Measurements from ENCODE around the gene SDHAF3.
"Not testable (repeated sequence)": the region's sequence is repeated elsewhere in the genome, so short reads cannot be mapped to it uniquely, and the experiment has no call there.

Gene SDHAF3

DNA sequence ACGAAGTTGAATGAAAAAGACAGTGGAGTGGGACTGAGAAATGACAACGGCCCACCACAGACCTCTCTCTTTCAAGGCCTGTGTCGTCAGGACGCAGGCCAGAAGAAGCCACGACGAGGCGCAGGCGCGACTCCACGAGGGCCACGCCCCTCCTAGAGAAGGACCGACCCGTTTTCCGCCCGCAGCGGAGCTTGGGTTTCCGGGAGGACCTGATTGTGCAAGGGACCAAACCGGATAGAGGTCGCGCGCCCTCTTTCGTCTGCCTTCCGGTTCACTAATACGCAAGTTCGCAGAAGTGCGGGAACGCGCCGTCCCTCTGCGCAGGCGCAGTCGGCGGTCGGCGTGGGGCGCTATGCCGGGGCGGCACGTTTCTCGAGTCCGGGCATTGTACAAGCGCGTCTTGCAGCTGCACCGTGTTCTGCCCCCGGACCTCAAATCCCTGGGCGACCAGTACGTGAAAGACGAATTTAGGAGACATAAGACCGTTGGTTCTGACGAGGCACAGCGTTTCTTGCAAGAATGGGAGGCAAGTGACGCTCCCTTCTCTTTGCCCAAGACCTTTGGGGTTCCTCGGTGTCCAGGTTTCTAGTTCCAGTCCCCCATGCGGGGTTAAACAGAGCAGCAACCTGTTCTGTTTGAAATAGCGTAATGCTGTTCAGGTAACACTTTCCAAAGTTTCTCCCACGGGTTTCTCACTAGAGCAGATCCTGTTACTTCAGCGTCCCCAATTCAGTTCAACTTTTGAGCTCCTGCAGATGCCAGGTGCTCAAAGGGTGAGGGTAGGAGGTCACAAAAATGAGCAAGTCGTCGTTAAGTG lies at the start of gene SDHAF3:
SDHAF3 (plus strand) TSS at position 327 of the 817 bp plus-strand sequence; CDS start at position 353, 26 bp downstream.
- in situ Hi-C loops (cut with HindIII; ENCODE audit: low sequenced_read_pairs) = no loop called here

DNA sequence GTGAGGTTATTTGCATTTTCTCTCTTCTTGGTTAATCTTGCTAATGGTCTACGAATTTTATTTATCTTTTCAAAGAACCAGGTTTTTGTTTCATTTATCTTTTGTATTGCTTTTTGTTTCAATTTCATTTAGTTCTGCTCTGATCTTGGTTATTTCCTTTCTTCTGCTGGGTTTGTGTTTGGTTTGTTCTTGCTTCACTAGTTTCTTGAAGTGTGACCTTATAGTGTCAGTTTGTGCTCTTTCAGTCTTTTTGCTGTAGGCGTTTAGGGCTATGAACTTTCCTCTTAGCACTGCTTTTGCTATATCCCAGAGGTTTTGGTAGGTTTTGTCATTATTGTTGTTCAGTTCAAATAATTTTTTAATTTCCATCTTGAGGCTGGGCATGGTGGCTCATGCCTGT lies 45.5 kb upstream of the SDHAF3 start:
- in situ Hi-C loops (cut with HindIII; ENCODE audit: low sequenced_read_pairs) = not testable (repeated sequence)

DNA sequence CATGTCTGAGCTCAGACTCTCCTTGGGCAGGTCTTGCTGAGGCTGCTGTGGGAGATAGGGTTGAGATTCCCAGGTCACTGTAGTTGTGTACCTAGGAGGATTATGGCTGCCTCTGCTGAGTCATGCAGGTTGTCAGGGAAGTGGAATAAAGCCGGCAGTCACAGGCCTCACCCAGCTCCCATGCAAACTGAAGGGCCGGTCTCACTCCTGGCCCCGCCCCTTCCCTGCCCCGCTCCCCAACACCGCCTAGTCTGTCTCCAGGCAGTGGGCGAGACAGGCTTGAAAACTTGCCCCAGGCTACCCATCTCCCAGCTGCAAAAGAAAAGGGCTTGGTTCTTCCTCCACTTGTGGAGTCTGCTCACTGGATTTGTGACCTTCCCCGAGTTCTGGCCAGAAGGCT lies 41.6 kb upstream of the SDHAF3 start:
- in situ Hi-C loops (cut with HindIII; ENCODE audit: low sequenced_read_pairs) = no loop called here

DNA sequence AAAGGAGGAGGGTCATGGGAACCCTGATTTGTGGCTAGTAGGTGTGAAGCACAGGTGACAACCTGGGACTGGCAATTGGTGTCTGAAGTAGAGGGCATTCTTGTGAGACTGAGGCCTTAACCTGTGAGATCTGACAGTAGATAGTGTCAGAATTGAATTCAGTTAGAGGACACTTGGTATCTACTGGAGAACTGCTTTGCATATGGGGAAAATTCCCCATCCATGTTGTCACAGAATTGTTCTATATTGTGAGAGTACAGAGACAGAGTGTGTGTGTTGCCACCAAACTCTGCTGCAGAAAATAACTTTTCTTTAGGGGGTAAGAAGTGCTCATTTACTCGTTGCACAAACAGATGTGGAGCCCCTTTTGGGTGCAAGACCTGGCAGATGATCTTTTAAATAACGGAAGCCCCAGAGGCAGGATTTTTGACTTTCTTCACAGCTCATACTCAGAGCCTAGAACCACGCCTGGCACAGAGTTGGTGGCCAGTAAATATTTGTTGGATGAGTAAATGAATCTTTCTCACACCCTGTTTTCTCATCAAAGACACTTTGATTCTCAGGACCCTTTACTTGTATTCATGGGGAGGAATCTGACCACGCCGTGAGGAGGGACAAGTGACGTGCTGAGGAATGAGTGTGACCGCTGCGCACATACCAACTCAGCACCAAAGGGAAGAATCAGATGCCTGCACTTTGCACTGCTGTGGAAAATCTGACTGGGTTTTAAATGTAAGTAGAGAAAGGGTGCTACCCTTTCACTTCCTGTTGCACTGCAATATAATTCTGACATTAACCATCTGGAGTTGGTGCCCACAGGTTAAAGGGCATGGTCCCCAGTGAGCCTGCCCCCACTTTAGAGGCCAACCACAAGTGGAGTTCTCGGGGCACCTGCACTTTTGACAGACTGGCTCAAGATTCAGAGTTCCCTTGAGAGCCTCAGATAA lies 39.2 kb upstream of the SDHAF3 start:
- in situ Hi-C loops (cut with HindIII; ENCODE audit: low sequenced_read_pairs) = no loop called here

DNA sequence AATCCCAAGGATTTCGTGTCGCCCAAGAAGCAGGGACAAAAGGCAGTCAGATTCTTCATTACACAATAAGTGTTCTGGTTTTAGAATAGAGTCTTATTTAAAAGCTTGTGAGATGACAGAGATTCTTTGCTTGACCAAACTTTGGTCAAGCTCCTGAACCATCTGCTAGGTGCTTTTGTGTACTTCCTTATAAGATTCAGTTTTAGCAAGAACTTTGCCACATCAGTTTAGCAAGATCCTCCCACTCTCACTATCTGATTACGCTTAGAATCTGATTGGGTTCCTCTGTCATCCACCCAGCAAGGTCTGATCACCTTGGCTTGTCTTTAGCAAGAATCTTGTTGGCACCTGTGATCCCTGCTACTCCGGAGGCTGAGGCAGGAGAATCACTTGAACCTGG lies 38.2 kb upstream of the SDHAF3 start:
- in situ Hi-C loops (cut with HindIII; ENCODE audit: low sequenced_read_pairs) = no loop called here

DNA sequence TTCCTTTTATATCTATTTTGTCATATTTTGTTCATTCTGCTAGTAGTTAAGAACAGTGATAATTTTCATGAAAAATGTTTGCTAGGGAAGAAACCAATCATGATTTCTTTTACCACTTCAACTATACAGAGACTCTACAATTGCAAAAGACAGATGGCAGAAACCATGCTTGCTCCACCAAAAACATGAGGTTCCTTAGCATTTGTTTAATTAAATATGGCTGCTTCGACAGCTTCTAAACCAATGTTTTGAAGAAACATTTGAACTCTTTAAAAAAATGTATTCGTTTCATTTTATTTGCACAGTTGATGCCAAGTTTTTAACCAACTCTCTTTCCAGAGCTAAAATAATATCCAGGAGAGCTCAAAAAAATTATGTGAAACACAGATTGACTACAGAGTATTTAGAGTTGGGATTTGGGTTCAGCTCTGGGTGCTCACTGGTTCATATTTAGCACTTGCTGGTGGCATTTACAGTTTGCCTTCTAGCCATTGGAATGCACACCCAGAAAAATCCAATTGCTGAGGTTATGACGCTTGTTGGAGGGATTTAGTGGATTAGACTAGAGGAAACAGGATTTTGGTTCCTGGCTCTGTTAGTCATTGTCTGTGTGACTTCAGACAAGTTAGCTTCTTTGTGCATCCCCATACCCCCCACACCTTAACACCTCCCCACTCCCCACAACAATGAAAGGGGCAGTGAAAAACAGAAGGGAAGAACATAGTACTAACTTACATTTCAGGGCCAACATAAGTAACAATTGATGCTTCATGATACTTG lies 35.8 kb upstream of the SDHAF3 start:
- in situ Hi-C loops (cut with HindIII; ENCODE audit: low sequenced_read_pairs) = no loop called here

DNA sequence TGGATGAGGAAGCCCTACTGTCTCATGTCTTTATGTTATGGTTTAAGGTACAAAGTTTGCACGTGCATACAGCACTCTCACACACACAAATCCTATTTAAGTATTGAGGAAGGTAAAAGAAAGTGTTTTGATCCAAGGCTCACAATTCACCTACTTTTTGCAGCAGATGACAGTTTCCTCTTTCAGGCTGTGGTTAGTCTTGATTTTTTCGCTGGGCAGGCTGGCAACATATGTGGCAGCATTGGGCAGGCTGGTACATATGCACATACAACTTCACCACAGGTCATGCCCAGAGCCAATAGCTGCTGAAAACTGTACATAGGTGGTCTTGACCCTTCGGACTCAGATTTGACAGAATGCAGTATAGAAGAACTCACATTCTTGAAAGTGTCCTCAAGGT lies 29.1 kb upstream of the SDHAF3 start:
- in situ Hi-C loops (cut with HindIII; ENCODE audit: low sequenced_read_pairs) = no loop called here

DNA sequence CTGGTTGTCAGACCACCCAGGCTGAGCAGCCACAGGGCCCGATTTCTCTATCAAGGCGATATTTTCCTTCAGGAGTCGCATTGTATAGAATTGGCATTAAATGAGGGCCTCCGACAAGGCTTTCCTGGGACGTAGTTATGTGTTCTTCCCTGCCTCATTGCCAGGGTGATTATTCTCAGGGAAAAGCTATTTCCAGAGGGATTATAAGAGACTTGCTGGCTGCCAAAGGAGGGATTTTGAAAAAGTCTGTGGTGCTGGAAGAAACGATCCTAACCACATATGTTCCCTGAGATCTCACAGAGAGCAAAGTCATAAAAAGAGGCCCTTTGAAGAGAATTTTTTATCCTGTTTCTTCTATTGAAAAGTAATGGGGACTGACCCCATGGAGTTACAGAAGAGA lies 27.7 kb upstream of the SDHAF3 start:
- in situ Hi-C loops (cut with HindIII; ENCODE audit: low sequenced_read_pairs) = no loop called here

DNA sequence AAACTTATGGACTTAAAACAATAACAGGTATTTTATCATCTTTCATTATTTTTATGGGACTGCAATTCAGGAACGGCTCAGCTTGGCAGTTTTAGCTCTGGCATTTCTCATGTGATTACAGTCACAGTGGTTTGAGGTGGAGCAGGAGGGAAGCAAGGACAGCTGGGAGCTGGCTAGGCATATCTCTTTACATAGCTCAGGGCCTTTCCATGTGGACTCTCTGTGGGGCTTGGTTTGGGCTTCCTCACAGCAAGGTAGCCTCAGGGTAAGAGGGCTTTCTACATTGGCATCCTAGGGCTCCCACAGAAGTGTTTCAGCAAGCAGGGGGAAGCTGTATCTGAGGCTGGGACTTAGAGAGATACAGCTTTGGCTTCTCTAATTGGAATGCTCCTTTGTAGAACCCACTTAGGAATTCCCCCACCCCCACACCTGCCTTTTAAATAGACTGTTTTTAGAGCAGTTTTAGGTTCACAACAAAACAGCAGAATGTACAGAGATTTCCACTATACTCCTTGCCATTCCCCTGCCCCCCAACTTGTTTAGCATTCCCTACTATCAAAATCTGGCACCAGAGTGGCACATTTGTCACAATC lies 26.6 kb upstream of the SDHAF3 start:
- in situ Hi-C loops (cut with HindIII; ENCODE audit: low sequenced_read_pairs) = no loop called here

DNA sequence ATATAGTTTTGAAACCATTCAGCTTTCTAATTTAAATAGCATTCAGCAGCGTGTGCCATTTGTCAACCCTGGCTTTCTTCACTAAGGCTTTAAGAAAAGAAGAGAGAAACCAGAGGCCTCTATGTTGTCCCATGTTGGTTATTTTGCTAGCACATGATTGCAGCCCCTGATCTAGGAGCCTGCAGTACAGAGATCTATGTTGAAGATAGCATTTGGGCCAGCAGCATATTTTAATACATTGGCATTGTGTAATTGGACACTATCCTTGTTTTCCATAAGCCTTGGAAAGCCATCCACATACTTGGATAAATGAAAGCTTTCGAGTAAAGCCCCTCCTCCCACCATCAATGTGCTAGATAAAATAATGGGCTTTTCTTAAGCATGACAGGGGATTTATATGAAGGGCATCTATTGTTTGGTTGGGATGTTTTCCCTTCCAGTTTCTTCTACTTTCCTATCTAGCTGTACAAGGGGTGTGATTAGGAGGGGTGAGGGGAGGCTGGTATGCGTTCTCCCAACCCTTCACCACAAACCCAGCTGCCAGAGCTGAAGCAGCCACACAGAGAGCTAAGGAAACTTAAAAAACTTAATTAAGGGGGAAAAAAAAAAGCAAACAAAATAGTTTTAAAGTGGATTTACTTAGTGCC lies 23.1 kb upstream of the SDHAF3 start:
- in situ Hi-C loops (cut with HindIII; ENCODE audit: low sequenced_read_pairs) = no loop called here

DNA sequence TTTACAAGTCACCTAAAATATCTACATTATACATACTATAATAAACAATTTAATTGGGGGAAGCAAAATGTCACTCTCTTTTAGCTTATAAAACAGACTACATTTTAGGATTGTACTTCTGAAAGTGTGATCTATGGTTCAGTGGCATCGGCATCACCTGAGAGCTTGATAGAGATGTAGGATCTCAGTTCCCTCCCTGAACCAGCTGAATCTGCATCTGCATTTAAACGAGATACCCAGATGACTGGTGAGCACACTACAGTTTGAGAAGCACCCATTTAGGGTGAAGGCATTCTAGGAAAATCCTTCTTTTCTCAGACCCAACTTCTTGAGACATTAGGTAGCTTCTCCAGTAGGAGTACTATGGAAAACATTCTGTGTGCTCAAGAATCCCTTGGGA lies 21.5 kb upstream of the SDHAF3 start:
- in situ Hi-C loops (cut with HindIII; ENCODE audit: low sequenced_read_pairs) = no loop called here

DNA sequence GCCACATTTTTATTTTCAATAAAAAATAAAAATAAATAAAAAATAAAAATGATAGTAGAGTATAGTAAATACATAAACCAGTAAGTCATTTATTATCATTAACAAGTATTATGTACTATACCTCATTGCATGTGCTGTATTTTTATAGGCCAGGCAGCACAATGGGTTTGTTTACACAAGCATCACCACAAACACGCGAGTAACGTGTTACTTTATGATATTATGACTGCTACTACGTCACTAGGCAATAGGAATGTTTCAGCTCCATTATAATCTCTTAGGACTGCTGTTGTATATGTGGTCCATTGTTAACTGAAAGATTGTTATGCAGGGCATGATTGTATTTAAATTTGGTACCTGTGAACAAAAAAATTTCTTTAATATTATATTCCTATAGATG lies 20.8 kb upstream of the SDHAF3 start:
- in situ Hi-C loops (cut with HindIII; ENCODE audit: low sequenced_read_pairs) = no loop called here

DNA sequence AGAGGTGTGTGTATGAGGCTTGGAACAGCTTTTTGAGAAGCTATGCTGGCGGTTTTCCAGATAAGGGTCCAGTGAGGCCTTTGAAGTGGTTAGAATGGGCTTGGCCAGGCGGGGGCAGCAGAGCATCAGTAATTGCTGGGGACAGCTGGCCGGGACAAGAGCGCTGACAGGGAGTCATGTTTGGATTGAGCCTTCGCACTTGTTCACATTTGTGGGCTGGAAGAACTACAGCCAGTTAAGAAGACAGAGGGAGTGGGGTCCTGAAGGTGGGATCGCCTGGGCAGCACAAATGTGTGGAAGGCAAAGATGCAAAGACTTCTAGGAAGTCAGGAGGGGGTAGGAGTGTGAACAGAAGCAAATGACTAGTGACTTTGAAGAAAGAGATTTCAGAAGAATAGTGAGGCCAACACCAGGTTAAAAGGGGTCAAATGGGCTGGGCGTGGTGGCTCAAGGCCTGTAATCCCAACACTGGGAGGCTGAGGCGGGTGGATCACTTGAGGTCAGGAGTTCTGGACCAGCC lies 12.7 kb upstream of the SDHAF3 start:
- in situ Hi-C loops (cut with HindIII; ENCODE audit: low sequenced_read_pairs) = no loop called here

DNA sequence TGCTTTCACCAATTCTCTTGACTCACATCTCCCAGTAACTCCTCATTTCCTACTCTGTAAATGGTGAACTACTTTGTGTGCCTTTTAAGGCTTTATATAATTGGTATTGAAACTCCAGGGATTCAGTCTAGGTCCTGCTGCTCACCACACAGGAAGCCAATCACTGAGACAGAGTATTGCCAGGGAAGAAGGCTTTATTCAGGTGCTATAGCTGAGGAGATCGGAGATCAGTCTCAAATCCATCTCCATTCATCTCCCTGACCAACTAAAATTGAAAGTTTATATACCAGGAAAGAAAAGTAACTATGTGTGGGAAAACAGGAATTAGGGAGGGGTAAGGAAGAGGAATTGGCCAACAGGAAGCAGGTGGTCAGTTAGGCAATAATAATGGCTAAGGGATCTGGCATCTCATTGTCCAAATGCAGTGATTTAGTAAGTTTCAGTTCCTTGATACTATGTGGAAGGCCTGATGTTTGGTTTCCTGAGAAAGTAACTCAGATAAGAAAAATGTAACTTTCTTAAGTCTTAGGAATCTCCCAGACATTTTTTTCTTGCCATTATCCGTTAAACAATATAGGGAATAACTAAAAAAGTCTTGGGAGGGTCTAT lies 10.2 kb upstream of the SDHAF3 start:
- in situ Hi-C loops (cut with HindIII; ENCODE audit: low sequenced_read_pairs) = no loop called here

DNA sequence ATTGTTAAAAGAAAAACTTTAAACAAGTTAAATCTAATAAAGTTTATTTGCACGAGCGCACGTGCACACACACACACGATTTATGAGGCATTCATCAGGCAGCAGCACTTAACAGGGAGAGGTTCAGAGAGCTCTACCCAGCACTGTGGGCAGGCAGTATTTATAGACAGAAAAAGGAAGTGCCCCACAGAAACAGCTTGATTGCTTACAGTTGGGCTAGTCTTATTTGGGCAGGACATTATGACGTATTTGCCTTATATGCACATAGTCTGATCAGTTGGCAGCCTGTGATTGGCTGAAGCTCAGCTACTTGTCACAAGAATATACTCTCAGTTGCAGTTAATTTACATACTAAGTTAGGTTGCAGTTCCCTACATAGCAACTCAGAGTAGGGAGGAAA lies 1.2 kb upstream of the SDHAF3 start:
- in situ Hi-C loops (cut with HindIII; ENCODE audit: low sequenced_read_pairs) = no loop called here

DNA sequence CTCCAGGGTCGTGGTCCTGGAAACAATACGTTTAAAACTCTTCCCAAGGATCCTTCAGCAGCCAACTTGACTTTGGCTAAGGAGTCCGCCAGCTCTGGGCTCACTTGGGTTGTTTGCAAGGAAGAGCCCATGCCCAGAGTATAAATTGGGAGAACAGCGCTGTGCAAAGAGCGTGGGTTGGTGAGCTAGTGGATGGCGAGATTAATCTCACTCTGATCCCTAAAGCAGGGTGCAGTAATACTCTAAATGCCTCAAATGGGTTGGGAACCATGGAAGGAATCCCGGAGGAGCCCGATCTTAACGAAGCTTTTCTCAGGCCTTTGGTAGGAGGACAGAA lies 495 bp upstream of the SDHAF3 start:
- in situ Hi-C loops (cut with HindIII; ENCODE audit: low sequenced_read_pairs) = no loop called here

DNA sequence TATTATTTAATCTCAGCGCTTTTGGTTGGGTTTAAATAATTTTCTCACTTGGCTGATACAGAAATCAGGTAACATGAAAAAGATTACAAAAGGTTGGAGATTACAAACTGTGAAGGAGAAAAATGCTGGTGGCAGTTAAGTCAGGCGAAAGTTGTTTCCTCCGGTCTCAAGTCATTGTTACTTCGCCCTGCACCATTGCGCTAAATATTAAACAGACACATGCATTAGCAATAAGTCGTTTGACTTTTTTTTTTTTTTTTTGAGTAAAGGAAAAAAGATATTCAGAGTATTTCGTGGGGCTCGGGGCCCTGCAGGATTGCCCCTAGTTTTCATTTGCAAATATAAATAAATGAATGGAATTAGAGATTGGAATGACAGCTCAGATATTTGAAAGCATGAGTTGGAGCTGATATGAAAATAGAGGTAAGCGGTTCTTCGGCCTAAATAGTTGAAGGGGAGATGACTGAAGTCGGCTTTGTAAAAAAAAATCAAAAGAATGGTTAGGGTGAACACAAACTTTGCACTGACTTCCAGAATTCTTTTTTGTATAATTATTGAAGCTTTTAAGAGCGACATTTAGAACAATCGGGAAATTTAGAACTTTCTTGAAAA lies 914 bp downstream of the SDHAF3 start:
- in situ Hi-C loops (cut with HindIII; ENCODE audit: low sequenced_read_pairs) = no loop called here

DNA sequence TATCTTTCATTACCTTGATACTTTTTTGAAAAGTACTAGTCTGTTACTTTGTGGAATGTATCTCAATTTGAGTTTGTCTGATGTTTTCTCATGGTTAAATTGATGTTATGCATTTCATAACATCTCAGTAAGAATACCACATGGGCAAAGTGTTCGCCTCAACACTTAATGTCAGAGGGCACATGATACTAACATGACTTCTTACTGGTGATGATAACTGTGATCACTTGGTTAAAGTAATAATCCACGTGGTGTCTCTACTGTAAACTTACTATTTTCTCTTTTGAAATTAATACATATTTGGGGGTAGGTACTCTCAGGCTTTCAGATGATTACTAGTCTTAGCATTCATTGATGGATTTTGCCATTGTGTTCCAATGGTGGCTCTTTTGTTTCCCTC lies 2.2 kb downstream of the SDHAF3 start:
- in situ Hi-C loops (cut with HindIII; ENCODE audit: low sequenced_read_pairs) = no loop called here

DNA sequence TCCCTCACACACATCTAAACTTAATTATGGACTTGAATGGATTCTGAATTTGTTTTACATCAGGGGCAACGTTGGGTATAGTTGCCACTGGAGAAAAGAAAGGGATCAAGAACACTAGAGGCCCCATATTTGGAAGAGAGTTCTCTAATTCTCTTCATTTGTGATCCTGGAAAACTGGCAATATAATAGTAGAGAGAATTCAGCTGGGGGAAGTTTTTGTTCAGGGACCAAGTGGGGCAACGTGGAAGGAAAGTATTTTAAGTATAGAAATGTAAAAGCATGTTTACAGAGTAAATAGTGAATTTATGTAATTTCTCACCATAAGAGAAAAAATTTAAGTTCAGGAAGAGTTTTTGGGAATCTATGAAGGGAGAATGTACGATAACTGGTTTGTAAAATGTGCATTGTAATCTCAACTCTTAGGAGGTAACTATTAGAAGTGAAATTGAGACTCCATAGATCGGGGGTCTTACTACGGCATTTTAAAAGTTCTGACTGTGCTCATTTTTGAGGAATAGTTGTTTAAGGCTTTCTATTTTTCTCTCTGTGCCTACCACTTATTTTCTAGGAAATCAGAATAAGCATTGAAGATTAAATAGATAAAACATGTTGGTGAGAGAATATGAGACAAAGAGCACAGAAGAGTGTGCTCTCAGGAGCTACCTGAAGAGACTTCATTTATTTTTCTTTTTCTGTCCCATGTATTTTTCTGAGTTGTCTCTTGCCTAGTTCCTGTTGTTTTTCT lies 3.4 kb downstream of the SDHAF3 start:
- in situ Hi-C loops (cut with HindIII; ENCODE audit: low sequenced_read_pairs) = no loop called here
